ENCODE results near the gene KCNQ5. TPM values are rescaled to one million over a fixed set of nuclear protein-coding genes. Genes with fewer than 3 reads are reported as not detected.

KCNQ5 gene
- total and polyA plus RNA-seq, 12 donors = 0.10 to 3.6 (median 0.52) TPM

DNA sequence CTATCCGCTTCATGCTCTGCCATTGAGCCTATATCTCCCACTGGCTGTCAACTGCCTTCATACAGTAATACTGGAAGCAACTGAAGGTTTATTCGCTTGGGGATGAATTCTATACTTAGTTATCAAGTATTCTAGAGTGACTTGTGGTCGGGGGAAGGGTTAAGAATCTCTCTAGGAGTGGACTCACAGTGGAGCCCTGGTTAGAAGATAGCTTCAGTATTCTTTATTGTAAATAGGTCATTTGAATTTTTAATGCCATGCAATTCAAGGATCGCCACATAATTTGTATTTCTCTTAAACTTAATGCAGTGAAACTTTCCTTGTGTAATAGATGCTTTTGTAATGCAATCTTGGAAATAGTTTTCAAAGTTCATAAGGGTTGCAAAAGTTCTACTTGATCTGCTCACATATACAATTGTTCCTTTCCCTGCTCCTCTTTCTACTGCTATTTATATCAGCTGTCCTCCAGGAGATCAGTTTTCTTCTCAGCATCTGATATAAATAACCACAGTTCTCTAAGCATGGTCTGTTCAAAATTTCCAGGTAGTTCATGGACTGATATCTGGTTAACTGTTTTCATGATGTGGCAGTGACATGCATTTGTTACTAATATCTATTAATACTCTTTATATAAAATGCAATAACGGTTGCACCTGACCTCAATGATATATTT lies 120.3 kb downstream of the KCNQ5 start:
- intact Hi-C loops (cut with DNase I) = no loop called here
- Histone ChIP-seq H3K36me3 (replicated peaks in 1 of 2) (no peaks in the 10 kb centered on the region), H3K27me3 (no peaks in the 10 kb centered on the region), H3K4me1 (replicated peaks in 1 of 2) (no peaks in the 10 kb centered on the region), H3K9me3 (replicated peaks in 1 of 3) (no peaks in the 10 kb centered on the region), H3K27ac (no peak overlapping the region), H3K4me3 (no peak overlapping the region)
- TF ChIP-seq CTCF (IDR thresholded peaks at IDR 0.05) (no peak), POLR2A (IDR thresholded peaks at IDR 0.05) (no peak)
- WGBS, 4 donors = 66 to 71% (median 68%) methylated on average over 5 of the region's 5 CpGs
- DNase-seq = no peak

DNA sequence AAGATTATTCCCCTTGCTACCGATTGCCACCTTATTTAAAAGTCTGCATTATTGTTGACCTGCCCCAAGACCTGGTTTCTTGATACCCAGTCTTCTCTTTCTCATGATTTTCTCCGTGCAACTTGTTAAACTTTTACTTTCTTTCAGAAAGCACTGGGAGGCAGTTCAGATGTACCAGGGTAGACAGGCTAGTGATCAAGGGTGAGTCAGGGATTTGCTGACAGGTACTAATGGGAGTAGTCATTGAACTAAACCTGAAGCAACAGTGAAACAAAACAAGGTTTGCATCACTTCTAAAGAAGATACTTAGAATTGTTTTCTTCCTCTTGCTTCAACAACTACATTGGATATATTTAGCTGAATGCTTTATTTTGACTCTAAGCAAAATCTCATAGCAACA lies 124.4 kb downstream of the KCNQ5 start:
- Histone ChIP-seq H3K27me3 (no peaks in the 10 kb centered on the region), H3K36me3 (replicated peaks in 1 of 2) (no peaks in the 10 kb centered on the region), H3K9me3 (replicated peaks in 1 of 3) (no peaks in the 10 kb centered on the region), H3K27ac (no peak overlapping the region), H3K4me1 (replicated peaks in 1 of 2) (no peaks in the 10 kb centered on the region), H3K4me3 (no peak overlapping the region)
- no peak for TF ChIP-seq CTCF (IDR thresholded peaks at IDR 0.05)
- no peak for TF ChIP-seq POLR2A (IDR thresholded peaks at IDR 0.05)
- 58 to 80% (median 73%) methylated on average over 2 of the region's 2 CpGs for WGBS, 4 donors
- no peak for DNase-seq
- intact Hi-C loops (cut with DNase I) = no loop called here

DNA sequence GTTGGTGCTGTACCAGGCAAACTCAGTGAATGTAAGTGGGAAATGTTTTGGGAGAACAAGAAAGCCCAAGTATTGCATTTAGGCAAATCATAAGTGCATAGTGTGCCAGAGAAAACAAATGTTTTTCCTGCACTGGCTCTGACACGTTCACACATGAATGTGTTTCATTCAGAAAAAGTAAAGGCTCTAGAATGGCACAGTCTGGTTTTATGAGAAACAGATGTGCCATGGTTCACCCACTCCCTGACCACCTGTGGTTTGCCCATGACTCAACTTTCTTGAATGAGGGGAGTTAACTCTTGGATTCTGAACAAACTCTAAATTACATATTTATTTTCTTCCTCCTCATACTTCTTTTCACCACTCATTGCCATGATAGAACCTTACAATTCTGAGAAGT lies 126.9 kb downstream of the KCNQ5 start:
- Histone ChIP-seq H3K36me3 (replicated peaks in 1 of 2) (no peaks in the 10 kb centered on the region), H3K4me3 (no peak overlapping the region), H3K27ac (no peak overlapping the region), H3K4me1 (replicated peaks in 1 of 2) (no peaks in the 10 kb centered on the region), H3K9me3 (replicated peaks in 1 of 3) (no peaks in the 10 kb centered on the region), H3K27me3 (no peaks in the 10 kb centered on the region)
- DNase-seq = no peak
- intact Hi-C loops (cut with DNase I) = no loop called here
- TF ChIP-seq CTCF (IDR thresholded peaks at IDR 0.05) (no peak), POLR2A (IDR thresholded peaks at IDR 0.05) (no peak)
- 17 to 31% (median 19%) methylated on average over 1 of the region's 1 CpG for WGBS, 4 donors

DNA sequence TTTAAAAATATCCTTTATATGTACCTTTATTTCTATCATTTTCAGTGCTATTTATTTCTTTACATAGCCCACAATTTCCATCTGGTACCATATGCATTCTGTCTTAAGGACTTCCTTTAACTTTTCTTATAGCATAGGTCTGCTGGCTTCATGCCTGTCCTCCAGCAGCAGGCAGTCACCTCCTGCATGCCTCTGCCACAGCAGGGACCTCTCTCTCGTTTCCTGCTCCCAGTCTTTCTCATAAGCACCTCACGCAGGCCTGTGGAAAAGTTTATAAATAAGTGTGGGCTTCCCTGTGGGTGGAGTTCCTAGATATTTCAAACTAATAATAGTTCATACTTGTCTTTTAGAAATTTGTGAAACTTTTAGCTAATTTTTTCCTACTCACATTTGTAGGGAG lies 133.9 kb downstream of the KCNQ5 start:
- Histone ChIP-seq H3K27me3 (no peaks in the 10 kb centered on the region), H3K9me3 (replicated peaks in 1 of 3) (no peaks in the 10 kb centered on the region), H3K27ac (no peak overlapping the region), H3K4me1 (replicated peaks in 1 of 2) (no peaks in the 10 kb centered on the region), H3K4me3 (no peak overlapping the region), H3K36me3 (replicated peaks in 1 of 2) (no peaks in the 10 kb centered on the region)
- intact Hi-C loops (cut with DNase I) = no loop called here
- DNase-seq = no peak
- no peak for TF ChIP-seq POLR2A (IDR thresholded peaks at IDR 0.05)
- TF ChIP-seq CTCF (IDR thresholded peaks at IDR 0.05) = no peak
- 53 to 67% (median 60%) methylated on average over 2 of the region's 2 CpGs for WGBS, 4 donors
